HG02759 (cell line): Measurements from ENCODE around the gene EFNA1.
"Not testable (repeated sequence)": the region's sequence is repeated elsewhere in the genome, so short reads cannot be mapped to it uniquely, and the experiment has no call there.

Experiments
- ATAC-seq: cut with Tn5 transposase; IDR thresholded peaks from one replicate; pipeline ENCODE4 v1.9.1; 2021; ENCODE audit warnings: mild to moderate bottlenecking, moderate library complexity; ENCODE audit not compliant: unreplicated experiment

The EFNA1 gene

DNA sequence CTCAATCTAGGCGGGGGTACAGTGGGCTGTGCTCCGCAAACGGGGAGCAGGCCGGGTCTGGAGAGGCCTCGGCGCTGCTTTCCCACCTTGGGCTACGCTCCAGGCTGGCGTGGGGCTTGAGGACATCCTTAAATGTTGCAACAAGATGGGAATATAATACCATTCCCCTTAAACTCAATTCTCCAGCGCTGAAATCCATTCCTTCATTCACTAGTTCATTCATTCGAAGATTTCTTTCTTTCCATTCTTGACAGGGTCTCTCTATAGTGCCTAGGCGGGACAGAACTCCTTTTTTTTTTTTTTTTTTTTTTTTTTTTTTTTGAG, 12.9 kb downstream of the EFNA1 start:
- no peak for ATAC-seq

DNA sequence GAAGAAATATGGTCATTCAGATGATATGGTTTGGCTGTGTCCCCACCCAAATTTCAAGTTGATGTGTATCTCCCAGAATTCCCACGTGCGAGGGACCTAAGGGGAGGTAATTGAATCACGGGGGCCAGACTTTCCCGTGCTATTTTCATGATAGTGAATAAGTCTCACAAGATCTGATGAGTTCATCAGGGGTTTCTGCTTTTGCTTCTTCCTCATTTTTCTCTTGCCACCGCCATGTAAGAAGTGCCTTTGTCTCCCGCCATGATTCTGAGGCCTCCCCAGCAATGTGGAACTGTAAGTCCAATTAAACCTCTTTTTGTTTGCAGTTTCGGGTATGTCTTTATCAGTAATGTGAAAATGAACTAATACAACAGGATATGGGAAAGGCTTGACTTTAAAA, 14.1 kb downstream of the EFNA1 start:
- no peak for ATAC-seq

DNA sequence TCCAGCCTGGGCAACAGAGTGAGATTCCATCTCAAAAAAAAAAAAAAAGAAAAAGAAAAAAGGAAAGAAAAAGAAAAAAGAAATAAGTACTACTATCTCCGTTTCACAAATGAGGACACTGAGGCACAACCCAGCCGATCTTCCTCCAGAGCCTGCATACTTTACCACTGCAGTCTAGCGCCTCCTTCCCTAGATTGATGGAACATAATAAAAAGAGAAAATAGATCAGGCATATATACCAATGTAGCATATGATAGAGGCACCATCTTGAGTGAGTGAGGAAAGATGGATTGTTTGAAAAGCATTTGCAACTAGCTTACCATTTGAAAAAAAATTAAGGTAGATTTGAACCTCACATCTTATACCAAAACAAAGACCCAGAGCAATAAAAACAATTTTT, 17.8 kb downstream of the EFNA1 start:
- no peak for ATAC-seq

DNA sequence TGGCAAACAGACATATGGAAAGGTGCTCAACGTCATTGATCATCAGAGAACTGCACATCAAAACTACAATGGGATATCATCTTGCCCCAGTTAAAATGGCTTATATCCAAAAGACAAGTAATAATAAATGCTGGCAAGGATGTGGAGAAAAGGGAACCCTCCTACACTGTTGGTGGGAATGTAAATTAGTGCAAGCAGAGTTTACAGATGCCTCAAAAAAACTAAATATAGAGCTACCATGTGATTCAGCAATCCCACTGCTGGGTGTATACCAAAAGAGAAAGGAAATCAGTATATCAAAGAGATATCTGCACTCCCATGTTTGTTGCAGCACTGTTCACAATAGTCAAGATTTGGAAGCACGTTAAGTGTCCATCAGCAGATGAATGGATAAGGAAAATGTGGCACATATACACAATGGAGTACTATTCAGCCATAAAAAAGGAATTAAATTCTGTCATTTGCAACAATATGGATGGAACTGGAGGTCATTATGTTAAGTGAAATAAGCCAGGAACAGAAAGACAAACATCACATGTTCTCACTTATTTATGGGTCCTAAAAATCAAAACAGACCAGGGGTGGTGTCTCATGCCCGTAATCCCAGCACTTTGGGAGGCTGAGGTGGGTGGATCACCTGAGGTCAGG, 28.4 kb downstream of the EFNA1 start:
- ATAC-seq, result not testable (repeated sequence)

DNA sequence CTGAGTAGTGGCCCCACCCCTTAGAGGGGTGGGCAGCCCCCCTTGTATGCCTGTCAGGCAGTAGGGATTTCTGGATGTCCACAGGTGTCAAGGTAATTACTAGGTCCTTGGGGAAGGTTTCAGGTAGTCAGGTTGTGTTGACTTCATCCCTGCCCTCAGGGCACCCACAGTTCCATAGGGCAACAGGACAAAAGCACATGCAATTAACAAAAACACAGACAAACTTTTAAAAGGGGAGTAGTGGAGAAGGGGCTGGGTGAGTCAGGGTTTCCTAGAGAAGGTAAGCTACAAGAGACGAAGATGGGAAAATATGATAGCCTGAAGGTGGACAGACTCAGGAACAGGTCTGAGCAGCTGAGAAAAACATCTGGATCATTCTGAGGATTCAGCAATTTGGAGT, 31.3 kb downstream of the EFNA1 start:
- ATAC-seq, result no peak

DNA sequence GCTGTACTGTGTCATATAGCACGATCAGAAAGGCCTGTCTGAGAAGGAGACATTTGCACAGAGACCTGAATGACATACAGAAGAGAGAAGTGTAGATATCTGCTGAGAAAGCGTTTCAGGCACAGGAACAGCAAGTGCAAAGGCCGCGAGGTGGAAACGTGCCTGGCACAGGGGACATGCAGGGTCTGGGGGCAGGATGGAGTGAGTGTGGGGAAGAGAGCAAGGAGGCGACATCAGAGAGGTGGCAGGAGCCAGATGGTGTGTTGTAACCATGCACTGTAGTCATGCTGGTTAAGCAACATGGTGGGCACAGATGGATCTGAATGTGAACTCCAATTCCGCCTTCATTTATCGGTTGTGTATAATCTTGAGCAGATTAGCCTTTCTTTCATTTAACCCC, 32.5 kb downstream of the EFNA1 start:
- no peak for ATAC-seq

DNA sequence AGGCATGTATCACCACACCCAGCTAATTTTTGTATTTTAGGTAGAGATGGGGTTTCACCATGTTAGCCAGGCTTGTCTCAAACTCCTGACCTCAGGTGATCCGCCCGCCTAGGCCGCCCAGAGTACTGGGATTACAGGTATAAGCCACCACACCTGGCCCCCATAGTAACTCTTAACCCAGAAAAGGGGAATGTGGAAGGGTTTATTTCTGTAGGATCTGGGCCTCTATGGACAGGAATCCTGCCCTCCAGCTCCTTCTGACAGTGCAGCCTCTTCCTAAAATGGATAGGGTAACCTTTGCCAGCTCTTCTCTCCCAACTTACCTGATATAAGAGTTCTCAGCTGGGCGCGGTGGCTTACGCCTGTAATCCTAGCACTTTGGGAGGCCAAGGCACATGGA, 35.0 kb downstream of the EFNA1 start:
- not testable (repeated sequence) for ATAC-seq

DNA sequence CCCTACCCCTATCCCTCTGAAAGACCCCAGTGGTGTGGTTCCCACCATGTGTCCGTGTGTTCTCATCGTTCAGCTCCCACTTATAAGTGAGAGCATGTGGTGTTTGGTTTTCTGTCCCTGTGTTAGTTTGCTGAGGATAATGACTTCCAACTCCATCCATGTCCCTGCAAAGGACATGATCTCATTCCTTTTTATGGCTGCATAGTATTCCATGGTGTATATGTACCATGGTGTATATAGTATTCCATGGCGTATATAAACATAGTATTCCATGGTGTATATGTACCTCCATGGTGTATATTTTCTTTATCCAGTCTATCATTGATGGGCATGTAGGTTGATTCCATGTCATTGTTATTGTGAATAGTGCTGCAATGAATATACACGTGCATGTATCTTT, 36.1 kb downstream of the EFNA1 start:
- ATAC-seq, result not testable (repeated sequence)

DNA sequence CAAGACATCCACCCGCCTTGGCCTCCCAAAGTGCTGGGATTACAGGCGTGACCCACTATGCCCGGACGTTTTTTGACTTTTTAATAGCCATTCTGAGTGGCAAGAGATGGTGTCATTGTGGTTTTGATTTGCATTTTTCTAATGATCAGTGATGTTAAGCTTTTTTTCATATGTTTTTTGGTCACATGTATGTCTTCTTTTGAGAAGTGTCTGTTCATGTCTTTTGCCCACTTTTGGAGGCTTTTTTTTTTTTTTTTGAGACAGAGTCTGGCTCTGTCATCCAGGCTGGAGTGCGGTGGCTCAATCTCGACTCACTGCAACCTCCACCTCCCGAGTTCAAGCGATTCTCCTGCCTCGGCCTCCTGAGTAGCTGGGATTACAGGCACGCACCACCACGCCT, 36.9 kb downstream of the EFNA1 start:
- not testable (repeated sequence) for ATAC-seq

DNA sequence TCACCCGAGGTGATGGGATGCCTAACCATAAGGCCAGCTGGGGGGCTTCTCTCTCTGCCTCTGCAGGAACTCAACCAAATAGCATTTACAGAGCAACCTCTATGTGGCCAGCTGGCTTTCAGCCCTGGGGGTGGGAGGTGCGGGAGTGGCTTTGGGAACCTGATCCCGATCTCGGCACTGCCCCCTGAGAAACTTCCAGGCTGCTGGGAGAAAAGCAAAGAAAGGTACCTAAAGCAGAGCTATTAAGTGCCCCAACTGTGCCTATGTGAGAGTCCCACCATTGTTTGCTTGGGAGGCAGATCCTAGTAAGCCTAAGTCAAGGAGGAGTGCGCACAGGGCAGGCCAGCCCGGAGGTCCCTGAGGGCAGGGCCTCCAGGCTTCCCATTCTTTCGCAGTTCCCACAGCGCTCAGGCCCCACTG, 38.4 kb downstream of the EFNA1 start:
- no peak for ATAC-seq

DNA sequence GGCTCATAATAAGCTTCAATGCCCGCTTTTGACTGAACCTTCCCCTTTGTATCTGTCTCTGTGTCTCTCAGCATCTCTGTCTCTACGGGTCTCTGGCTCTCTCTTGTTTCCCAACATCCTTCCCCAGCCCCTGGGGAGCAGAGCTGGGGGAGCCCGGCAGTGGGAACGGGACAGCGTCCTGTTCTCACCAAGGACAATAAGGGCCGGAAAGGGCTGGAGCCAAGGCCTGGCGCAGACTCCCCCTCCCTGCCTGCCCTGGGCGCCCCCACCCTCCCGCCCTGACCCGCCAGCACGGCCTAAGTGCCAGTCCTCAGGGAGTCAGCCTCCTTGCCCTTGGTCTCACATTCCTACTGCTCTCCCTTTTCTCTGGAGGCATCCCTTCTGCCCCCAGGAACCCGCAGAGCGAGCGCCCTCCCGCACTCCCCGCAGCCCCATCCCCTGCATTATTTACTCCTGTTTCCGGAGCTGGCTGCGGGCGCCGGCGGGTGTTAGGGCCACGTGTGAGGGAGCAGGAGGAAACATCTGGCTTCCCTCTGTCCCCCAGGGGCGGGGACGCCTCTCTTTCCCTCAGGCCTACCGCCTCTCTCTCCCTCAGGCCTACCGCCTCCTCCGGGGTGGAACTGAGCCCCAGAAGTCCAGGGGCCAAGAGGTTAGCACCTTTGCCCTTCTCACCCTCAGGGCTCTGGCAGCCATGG, 38.9 kb downstream of the EFNA1 start:
- no peak for ATAC-seq

DNA sequence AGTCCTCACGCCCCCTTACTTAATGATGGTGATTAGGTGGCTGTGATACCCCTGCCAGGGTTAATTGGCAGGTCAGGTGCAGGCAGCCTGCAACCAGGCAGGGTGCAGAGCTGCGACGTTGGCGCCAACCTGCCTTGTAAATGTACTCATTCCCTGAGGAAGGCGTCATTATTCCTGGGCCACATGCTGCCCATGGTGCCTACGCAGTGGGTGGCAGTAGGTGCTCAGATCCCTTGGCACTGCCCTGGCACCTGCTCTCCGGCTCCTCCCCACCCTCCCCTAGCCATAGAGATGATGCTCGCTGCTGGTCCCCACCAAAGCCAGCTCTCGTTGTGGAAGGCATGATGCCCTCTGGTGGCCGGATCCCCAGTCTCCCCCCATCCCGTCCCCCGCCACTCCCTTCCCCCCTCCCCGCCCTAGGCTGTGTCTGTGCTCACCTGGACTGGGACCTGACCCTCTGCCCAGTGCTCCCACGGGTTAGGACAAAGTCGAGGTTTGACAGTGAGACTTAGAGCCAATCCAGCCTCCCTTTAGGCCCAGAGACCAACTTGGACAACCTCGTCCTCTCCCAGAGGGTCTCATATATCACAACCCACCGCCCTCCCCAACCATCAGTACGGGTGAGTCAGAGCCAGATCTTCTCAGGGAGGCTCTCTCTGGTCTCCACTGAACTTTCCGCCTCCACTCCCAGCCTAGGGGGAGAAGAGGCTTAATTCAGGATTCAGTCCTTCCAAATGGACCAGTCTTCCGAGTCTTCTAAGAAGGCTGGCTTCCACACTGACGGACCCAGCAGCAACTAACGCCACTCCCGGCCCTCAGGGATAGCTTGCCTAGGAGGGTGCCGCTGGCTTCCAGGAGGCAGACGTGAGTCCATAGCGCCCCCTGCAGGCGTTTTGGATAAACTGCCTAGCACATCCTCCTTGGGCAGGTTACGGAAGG, 39.8 kb downstream of the EFNA1 start:
- peak; percentile 72 for ATAC-seq

DNA sequence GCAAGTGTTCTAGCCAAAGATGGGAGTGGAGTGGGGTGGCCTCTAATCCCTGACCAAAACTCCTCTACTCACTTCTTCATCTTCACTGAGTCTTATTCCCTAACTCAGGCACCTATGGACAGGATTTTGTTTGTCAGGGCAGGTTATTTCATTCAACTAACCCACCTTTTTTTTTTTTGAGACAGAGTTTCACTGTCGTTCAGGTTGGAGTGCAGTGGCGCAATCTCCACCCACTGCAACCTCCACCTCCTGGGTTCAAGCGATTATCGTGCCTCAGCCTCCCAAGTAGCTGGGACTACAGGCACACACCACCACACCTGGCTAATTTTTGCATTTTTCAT, 40.4 kb downstream of the EFNA1 start:
- not testable (repeated sequence) for ATAC-seq

DNA sequence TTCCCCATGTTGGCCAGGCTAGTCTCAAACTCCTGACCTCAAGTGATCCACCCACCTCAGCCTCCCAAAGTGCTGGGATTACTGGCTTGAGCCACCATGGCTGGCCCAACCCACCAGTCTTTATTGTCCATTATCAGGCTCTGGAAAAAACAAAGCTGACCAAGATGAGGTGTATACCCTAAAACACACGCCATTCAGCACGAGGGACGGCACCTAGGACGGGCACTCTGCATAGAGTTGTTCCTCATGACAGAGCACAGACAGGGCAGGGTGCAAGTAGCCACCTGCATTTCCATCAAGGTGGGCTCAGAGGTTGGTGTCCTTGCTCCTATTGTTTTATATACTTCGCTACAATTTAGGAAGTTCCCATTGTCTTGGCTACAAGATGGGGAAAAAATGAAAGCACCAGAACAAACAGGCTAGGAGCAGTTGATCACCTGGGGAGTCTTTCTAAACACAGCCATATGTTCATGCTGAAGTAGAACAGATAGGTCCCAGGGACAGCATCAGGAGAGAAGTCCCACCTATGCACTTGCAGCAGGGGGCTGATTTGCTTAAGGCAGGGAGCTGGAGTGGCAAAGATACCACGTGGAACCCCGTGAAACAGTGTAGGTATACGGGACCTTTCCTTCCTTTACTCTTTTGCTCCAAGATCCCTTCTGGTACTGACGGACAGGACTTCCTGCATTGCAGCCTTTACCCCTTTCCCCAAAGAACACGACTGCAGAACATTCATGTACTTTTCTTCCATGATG, 41.0 kb downstream of the EFNA1 start:
- ATAC-seq, result no peak

DNA sequence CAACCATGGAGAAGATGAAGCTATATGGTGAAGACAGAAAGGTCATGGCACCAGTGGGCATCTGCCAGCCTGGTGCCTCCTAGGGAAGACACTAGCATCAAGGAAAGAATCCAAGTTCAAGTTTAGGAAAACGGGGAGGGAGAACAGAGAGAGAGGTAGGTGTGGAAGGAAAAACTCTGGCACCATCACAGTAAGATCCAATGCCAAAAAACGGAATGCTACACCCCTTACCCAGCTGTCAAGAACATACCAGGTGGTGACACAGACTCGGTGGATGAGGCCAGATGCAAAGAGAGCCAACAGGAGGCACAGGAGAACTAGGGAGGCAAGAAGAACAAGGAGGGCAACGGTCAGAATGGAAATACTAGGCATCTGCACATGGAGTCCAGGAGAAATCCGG, 41.9 kb downstream of the EFNA1 start:
- no peak for ATAC-seq

DNA sequence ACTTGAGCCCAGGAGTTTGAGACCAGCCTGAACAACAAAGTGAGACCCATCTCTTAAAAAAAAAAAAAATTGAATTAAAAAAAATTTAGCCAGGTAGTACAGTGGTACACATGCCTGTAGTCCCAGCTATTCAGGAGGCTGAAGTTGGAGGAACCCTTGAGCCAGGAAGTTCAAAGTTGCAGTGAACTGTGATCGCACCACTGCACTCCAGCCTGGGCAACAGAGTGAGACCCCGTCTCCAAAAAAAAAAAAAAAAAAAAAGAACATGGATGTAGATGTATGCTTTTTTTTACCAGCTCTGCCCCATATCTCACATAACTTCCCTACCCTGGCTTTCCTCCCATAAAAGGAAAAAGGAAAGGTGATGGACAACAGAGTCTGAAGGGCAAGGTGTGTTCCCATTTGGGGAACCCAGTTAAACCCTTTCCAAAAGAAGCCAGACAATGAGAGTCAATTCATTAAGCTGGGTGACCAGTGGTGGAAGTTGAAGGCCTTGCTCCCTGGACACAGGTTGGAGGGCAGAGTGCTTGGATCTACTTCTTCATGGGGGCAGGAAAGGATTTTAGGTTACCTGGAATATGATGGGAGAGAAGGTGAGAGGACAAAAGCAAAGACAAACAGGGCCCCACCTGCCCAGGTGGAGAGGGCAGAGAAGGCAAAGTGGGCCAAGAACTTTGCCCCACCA, 42.6 kb downstream of the EFNA1 start:
- no peak for ATAC-seq

DNA sequence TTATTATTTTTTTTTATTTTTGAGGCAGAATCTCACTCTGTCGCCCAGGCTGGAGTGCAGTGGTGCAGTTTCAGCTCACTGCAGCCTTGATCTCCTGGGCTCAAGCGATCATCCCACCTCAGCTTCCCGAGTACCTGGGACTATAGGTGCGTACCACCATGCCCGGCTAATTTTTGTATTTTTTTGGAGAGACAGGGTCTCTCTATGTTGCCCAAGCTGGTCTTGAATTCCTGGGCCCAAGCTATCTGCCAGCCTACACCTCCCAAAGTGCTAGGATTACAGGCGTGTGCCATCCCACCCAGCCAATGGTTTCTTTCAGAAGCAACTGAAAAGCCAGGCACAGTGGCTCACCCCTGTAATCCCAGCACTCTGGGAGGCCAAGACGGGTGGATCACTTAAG, 43.1 kb downstream of the EFNA1 start:
- ATAC-seq, result no peak

DNA sequence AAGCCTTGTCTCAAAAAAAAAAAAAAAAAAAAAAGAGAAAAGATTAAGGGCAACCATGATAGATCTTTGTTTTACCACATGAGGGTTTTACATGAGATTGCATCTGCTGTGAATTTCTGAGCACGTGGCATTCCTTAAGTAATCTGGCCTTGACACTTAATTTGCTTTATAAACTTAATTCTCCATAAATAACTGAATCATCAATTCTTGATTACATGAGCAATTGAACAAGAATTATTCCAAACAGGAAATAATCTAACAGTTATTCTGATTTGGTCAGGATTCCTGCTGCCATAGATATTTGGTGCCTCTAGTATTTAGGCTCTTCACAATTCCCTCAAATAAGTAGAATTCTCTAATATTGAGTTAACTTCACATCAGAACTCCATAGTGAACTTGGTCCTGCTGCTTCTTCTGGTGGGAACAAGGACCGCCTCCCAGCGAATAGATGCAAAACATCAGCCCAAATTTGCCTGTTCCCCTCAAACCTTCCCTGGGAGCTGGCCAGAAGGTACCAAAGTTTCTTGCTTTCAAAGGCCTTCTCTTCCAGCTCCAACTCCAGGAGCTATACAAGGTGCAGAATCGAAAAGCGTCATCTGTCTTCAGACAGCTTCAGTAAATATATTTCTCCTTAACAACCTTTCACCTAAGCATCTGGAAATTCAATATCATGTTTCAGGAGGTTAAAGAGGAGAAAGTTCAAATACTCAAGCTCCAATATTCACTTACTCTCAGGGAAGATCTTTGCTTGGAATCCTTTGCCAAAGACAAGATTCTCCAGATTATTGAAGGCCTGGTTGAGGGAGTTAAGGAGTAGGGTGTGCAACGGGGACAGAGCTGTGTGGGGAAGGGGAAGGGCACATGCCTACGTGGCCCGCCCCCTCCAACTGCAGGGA, 44.4 kb downstream of the EFNA1 start:
- peak; percentile 9 for ATAC-seq

DNA sequence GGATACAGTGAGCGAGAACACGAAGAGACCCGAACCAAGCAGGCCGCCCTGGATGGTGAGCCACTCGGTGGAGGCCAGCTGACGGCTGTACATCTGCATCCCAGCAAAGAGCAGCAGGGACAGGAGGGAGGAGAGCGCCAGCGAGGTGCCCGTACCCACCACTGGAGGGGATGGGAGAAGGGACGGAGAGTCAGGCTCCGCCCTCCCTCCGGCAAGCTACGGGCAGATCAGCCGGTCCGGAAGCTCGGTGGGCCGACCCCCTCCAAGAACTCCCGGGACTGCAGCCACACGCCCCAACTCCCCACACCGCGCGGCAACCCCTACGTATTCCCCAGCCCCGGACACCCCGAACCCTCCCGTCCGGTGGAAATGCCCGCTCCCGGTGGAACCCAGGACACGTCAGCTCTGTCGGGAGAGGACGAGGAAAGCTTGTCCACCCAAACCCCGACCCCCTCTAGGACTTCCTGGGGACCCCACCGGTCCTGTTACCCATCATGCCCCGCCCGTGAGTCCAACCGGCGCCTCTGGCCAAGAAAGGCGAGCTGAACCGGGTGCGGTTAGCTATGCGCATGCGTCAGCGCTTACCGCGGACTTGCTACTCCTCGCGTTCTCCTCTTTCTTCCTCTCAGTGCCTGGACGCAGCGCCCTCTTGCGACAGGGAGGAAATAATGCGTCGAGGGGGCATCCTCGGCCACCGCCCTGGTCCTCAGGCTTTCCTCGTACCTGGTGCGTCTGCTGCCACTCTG, 45.2 kb downstream of the EFNA1 start, which contains the start of gene KRTCAP2:
KRTCAP2 (minus strand) TSS at position 573 of the 746 bp plus-strand sequence; CDS start at position 493, 80 bp downstream.
- peak; percentile 80 for ATAC-seq
